GM19463 (cell line): ENCODE measurements around the gene GPANK1.

ENCODE experiments used
- ATAC-seq: cut with Tn5 transposase; IDR thresholded peaks from one replicate; pipeline ENCODE4 v1.9.1; 2021; ENCODE audit warnings: mild to moderate bottlenecking, moderate library complexity; ENCODE audit not compliant: unreplicated experiment

GPANK1 gene

GRCh38 chr6:31691564-31692108, 26.8 kb upstream of the GPANK1 start:
- ATAC-seq, result no peak

DNA sequence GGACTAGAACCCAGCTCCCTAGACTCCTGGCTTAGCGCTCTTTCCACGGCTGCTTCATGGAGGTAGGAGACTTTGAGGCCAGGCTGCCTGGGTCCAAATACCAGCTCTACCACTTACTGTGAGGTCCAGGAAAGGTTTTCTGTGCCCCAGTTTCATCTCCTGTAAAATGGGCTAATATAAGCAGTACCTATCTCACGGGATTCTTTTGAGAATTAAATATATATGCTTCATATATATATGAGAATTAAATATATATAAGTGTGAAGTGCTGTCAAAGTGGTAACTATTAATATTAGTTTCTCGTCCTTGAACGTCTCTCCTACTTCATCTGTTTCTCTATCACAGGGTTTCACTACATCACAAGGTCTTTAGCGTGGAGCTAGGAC, 26.3 kb upstream of the GPANK1 start:
- ATAC-seq, result no peak

GRCh38 chr6:31690231-31691077, 25.7 kb upstream of the GPANK1 start:
- ATAC-seq, result no peak

DNA sequence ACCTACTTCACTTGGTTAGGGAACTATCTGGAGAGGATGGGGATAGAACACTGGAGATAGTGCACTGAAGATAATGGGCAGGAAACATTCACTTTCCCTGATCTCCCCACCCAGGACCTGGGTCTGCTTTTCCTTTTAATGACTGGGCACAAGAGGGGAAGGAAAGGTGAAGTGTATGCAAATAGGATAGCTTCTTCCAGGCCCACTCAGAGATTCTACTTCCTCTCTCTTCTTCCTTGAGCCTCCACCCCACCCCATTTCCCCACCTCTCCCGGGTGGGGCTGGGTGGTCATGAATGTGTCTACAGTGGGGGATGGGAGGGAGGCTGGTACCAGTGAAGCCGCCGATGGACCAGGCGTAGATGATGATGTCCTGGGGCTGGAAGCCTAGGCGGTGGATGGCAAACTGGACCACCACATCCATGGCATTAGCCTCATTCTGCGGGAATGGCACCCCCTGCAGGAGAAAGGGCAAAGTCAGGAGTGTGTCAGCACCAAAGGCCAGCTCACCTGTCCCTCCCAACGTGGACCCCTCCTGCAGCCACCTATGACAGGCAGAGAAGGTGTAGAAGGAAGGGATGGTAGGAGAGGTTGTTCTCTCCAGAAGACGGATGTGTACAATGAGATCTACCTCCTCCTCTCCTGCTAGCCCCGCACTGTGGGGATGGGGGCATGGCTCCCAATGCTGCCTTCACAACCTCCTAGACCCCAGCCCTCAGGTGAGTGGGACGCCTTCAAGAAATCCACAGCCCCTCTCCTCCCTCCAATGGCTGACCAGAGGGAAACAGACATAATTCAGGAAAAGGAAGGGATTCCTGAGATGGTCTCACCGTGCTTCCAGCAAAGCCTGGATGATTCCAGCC, 24.7 kb upstream of the GPANK1 start:
- ATAC-seq, result no peak

DNA sequence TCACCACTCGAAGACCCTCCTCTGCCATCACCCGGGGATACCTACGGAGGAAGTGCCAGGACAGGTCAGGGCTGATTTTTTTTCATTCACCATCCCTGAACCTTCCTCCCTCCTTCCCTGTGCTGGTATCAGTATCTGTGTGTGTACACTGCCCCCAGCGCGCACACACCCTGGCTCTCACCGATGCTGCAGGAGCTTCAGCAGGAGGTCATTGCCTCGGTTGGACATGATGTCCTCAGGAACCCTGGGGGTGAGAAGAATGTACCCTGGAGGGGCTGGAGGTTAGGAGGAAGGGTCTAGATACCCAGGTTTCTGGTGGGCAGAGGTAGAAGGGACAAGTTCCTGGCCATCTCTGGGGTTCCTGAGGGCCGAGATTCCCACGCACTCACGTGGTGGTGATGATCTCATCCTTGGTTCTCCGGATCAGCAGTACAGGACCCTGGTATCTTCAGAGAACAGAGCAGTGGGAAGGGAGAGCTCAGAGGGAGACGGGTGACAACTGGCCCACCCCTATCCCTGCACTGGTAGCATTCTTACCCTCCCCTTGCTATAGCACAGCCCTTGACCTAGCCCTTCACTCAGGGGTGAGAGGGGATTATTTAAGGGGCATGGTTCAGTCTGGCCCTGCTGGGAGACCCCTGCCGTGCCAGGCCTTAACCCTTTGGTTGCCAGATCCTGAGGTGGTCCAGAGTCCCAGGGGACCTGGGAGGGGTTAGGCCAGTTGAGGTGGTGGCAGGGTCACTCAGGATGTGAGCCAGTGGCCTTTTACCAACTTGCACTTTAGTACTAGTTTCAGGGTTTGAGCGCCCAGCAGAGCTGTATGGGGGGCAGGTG, 23.3 kb upstream of the GPANK1 start:
- ATAC-seq, result no peak

DNA sequence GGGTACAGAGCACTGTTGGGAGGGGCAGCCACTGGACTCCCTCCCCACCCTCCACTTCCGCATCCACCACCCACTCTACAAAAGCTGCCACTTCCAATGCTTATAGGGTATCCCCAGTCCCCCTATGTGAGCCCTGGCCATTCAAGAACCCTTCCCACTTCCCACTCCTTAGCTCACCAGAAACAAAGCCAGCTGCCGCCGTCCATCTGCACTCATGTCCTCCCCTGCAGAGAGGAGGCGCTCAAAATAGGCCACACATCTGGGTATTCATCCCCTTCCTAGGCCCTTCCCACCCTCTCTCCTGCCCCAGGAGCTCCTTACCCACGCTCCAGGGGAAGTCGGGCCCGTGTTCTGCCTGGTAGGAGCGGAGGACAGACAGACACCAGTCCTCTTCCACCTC, 22.5 kb upstream of the GPANK1 start:
- ATAC-seq, result no peak

- ATAC-seq, result no peak
Observed at GRCh38 chr6:31686483-31686882, 21.7 kb upstream of the GPANK1 start.

DNA sequence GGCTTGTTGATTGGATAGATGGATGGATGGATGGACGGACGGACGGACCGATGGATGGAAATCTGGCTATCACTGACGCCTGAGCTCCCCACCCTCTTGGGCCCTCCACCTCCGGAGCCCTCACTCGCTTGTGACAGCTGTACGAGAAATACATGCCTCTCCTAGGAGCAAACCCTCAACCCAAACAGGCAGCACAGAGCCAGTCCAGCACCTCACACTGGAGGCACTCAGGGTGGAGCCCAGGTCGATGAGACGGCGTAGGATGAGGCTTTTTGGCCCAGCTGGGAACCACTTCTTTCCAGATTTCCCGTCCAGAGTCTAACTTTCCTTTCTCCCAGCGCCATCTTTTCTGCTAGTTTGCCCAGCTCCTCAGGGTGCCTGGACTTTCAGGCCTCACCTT, 18.8 kb upstream of the GPANK1 start:
- ATAC-seq, result no peak

DNA sequence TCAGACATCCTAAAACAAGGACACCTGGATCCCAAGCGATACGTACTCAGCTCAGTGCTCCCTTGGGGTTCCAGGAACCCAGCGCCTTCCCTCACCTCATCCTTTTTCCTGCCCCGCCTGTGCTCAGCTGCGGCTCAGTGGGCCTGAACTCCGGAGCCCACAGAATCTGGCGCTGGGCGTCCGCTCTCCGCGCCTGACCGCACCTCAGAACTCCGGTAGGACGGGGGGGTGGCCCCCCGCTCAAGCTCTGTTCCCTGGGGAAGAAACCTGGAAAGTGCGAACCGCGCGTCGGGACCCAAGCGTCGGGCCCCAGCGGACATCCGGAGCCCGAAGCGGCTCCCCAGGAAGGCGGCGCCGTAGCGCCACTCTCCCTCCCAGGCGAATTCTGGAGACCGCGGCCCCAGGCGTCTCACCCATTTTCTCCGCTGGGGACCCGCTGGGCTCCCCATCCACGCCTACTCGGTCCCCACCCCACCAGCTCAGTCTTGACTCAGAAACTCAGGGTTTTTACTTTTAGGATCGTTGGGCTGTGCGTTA, 16.4 kb upstream of the GPANK1 start:
- ATAC-seq, result no peak

GRCh38 chr6:31680226-31681134, 15.7 kb upstream of the GPANK1 start, which contains the start of gene LY6G5C:
LY6G5C (minus strand) TSS chr6:31681067; CDS start chr6:31680373, 694 bp downstream.
- ATAC-seq, result no peak

DNA sequence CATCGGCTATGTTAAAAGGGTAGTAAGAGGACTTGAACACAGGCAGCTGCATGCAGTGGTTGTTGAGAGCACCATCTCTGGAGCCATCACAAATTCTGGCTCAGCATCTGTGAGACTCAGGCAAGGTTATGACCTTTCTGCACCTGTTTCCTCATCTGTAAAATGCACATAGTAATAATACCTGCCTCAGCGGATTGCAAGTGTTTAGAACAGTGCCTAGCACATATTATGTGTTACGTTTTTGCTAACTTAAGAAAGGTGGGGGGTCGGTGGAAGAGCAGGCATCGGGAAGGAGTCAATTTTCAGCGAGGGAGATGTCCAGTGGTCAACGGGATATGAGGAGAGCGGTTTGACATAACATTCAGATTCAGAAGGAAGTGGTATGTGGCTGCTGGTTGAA, 13.2 kb upstream of the GPANK1 start:
- ATAC-seq, result no peak

DNA sequence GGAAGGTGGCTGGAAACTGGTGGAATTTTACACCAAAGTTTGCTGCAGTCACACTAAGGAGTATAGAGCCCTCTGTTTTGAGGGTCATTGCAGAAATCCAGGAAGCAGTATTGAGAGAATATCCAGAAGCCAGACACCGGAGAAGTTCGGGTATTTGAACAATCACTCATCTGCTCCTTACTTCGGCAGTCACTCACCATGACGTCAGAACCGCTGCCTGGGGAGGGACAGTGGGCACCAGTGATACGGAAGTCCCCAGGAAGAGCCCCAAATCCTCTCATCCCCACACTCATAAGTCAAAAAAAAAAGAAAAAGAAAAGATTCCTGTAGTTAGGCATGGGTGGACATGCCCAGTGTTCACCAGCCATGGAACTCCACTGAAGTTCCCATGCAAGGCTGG, 12.1 kb upstream of the GPANK1 start:
- no peak for ATAC-seq

GRCh38 chr6:31676322-31676903, 11.6 kb upstream of the GPANK1 start:
- no peak for ATAC-seq

- no peak for ATAC-seq
Observed at GRCh38 chr6:31669676-31670075, 4.9 kb upstream of the GPANK1 start, which contains the start of gene LY6G5B. LY6G5B (plus strand) TSS chr6:31669976; CDS start chr6:31670951, 975 bp downstream.

GRCh38 chr6:31666337-31666965, 1.7 kb upstream of the GPANK1 start:
- no peak for ATAC-seq

DNA sequence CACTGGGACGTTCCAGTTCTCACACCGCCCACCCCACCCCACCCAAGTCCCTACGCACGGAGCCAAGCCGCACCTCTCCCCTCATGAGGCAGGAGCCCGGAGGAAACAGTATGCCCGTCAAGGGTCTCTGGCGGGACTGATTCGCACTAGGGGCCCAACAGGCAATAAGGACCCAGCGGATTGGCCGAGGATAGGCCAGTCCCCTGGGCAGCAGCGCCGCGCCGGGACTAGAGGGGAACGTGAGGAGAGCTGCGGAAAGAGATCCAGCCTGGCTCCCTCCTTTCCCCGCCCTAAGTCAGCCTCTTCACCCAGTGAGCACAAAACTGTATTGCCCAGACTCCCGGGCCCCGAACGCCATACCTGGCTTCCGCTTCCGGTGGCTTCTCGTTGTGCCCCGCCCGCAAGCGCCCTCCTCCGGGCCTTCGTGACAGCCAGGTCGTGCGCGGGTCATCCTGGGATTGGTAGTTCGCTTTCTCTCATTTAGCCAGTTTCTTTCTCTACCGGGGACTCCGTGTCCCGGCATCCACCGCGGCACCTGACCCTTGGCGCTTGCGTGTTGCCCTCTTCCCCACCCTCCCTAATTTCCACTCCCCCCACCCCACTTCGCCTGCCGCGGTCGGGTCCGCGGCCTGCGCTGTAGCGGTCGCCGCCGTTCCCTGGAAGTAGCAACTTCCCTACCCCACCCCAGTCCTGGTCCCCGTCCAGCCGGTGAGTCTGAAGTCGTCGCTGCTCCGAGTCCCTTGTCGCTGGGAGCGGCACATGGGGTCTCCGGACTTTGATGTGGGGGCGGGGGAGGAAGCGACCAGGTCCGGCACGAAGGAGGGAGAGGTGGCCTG, 922 bp upstream of the GPANK1 start, which contains the start of gene CSNK2B:
Gene CSNK2B (plus strand): TSS at position 580 of the 836 bp plus-strand sequence. CDS start 752 bp downstream, outside the sequence.
- ATAC-seq, result peak; percentile 79

GRCh38 chr6:31663961-31664789, 622 bp downstream of the GPANK1 start:
- ATAC-seq, result no peak
